Measurements from ENCODE around the gene LENEP.

LENEP gene

GRCh38 chr1:155022927-155023236, 29.5 kb downstream of the LENEP start:
- no peak for DNase-seq (ENCODE audit: low spot score in 2 of 2)
- Mint-ChIP-seq H3K36me3 (no peaks in the 10 kb centered on the region), H3K4me1 (peaks cover 14% of the 10 kb centered on the region), H3K27me3 (no peaks in the 10 kb centered on the region), H3K27ac (no peak overlapping the region), H3K4me3 (no peak overlapping the region), H3K9me3 (no peaks in the 10 kb centered on the region)
- no peak for ATAC-seq (ENCODE audit: low read depth)

GRCh38 chr1:155023627-155024026, 30.2 kb downstream of the LENEP start:
- ATAC-seq (ENCODE audit: low read depth) (no peak), DNase-seq (ENCODE audit: low spot score in 2 of 2) (no peak)
- no peaks in the 10 kb centered on the region for H3K27me3 Mint-ChIP-seq
- H3K9me3 Mint-ChIP-seq, result no peaks in the 10 kb centered on the region
- no peak overlapping the region for H3K4me3 Mint-ChIP-seq
- H3K27ac Mint-ChIP-seq, result no peak overlapping the region
- H3K4me1 Mint-ChIP-seq, result peaks cover 13% of the 10 kb centered on the region
- H3K36me3 Mint-ChIP-seq, result no peaks in the 10 kb centered on the region

GRCh38 chr1:155024315-155024714, 30.9 kb downstream of the LENEP start:
- Mint-ChIP-seq H3K27me3 (no peaks in the 10 kb centered on the region), H3K9me3 (no peaks in the 10 kb centered on the region), H3K36me3 (no peaks in the 10 kb centered on the region), H3K4me1 (peaks cover 15% of the 10 kb centered on the region), H3K4me3 (no peak overlapping the region), H3K27ac (no peak overlapping the region)
- ATAC-seq (ENCODE audit: low read depth) (no peak), DNase-seq (ENCODE audit: low spot score in 2 of 2) (no peak)

- H3K4me3 Mint-ChIP-seq, result no peak overlapping the region
- DNase-seq (ENCODE audit: low spot score in 2 of 2), result no peak
These were observed 32.8 kb downstream of the LENEP start for GRCh38 chr1:155026154-155026553.

GRCh38 chr1:155026588-155026987, 33.2 kb downstream of the LENEP start:
- Mint-ChIP-seq H3K27ac (no peak overlapping the region), H3K27me3 (no peaks in the 10 kb centered on the region), H3K36me3 (no peaks in the 10 kb centered on the region), H3K4me3 (no peak overlapping the region), H3K4me1 (peaks cover 4% of the 10 kb centered on the region), H3K9me3 (no peaks in the 10 kb centered on the region)
- DNase-seq (ENCODE audit: low spot score in 2 of 2), result no peak
- ATAC-seq (ENCODE audit: low read depth), result no peak

More at GRCh38 chr1:155026154-155026553, 32.8 kb downstream of the LENEP start:
- no peaks in the 10 kb centered on the region for H3K9me3 Mint-ChIP-seq
- H3K27me3 Mint-ChIP-seq, result no peaks in the 10 kb centered on the region
- no peaks in the 10 kb centered on the region for H3K36me3 Mint-ChIP-seq
- H3K27ac Mint-ChIP-seq, result no peak overlapping the region
- ATAC-seq (ENCODE audit: low read depth), result no peak
- H3K4me1 Mint-ChIP-seq, result peaks cover 8% of the 10 kb centered on the region

- Mint-ChIP-seq H3K27ac (no peak overlapping the region), H3K4me3 (no peak overlapping the region), H3K36me3 (no peaks in the 10 kb centered on the region), H3K27me3 (peaks cover 2% of the 10 kb centered on the region), H3K4me1 (peaks cover 3% of the 10 kb centered on the region), H3K9me3 (no peaks in the 10 kb centered on the region)
- ATAC-seq (ENCODE audit: low read depth) (no peak), DNase-seq (ENCODE audit: low spot score in 2 of 2) (no peak)
These were observed 36.3 kb downstream of the LENEP start for GRCh38 chr1:155029513-155030242.

GRCh38 chr1:155030243-155030795, 36.9 kb downstream of the LENEP start:
- peaks cover 3% of the 10 kb centered on the region for H3K4me1 Mint-ChIP-seq
- no peaks in the 10 kb centered on the region for H3K9me3 Mint-ChIP-seq
- H3K4me3 Mint-ChIP-seq, result no peak overlapping the region
- H3K27ac Mint-ChIP-seq, result no peak overlapping the region
- H3K36me3 Mint-ChIP-seq, result no peaks in the 10 kb centered on the region
- ATAC-seq (ENCODE audit: low read depth) (no peak), DNase-seq (ENCODE audit: low spot score in 2 of 2) (no peak)
- H3K27me3 Mint-ChIP-seq, result peaks cover 2% of the 10 kb centered on the region

GRCh38 chr1:155030899-155031298, 37.5 kb downstream of the LENEP start:
- peaks cover 3% of the 10 kb centered on the region for H3K4me1 Mint-ChIP-seq
- no peaks in the 10 kb centered on the region for H3K36me3 Mint-ChIP-seq
- no peaks in the 10 kb centered on the region for H3K9me3 Mint-ChIP-seq
- peaks cover 2% of the 10 kb centered on the region for H3K27me3 Mint-ChIP-seq
- no peak overlapping the region for H3K4me3 Mint-ChIP-seq
- H3K27ac Mint-ChIP-seq, result no peak overlapping the region
- DNase-seq (ENCODE audit: low spot score in 2 of 2) (no peak), ATAC-seq (ENCODE audit: low read depth) (no peak)

GRCh38 chr1:155032886-155033285, 39.5 kb downstream of the LENEP start:
- H3K4me1 Mint-ChIP-seq, result peaks cover 3% of the 10 kb centered on the region
- H3K27me3 Mint-ChIP-seq, result peaks cover 2% of the 10 kb centered on the region
- ATAC-seq (ENCODE audit: low read depth) (no peak), DNase-seq (ENCODE audit: low spot score in 2 of 2) (no peak)
- no peaks in the 10 kb centered on the region for H3K9me3 Mint-ChIP-seq
- H3K36me3 Mint-ChIP-seq, result no peaks in the 10 kb centered on the region
- H3K27ac Mint-ChIP-seq, result no peak overlapping the region
- H3K4me3 Mint-ChIP-seq, result no peak overlapping the region

- Mint-ChIP-seq H3K27ac (no peak within 1 kb of the TSS), H3K4me1 (peaks cover 4% of the 10 kb centered on the region), H3K9me3 (no peaks in the 10 kb centered on the region), H3K36me3 (no peaks in the 10 kb centered on the region), H3K4me3 (no peak within 1 kb of the TSS), H3K27me3 (peaks cover 5% of the 10 kb centered on the region)
- ATAC-seq (ENCODE audit: low read depth) (no peak), DNase-seq (ENCODE audit: low spot score in 2 of 2) (no peak)
These were observed 40.1 kb downstream of the LENEP start, which contains the start of the genes DCST1 and DCST2 for GRCh38 chr1:155033524-155033923. DCST1 (plus strand) TSS chr1:155033824; CDS start chr1:155034037, 213 bp downstream. DCST2 (minus strand) TSS chr1:155033781; CDS start chr1:155033701, 80 bp downstream.

GRCh38 chr1:155034318-155035208, 41.2 kb downstream of the LENEP start:
- DNase-seq (ENCODE audit: low spot score in 2 of 2) (no peak), ATAC-seq (ENCODE audit: low read depth) (no peak)
- Mint-ChIP-seq H3K4me3 (no peak overlapping the region), H3K27ac (no peak overlapping the region), H3K4me1 (peaks cover 3% of the 10 kb centered on the region), H3K36me3 (no peaks in the 10 kb centered on the region), H3K27me3 (peaks cover 7% of the 10 kb centered on the region), H3K9me3 (no peaks in the 10 kb centered on the region)

- H3K4me3 Mint-ChIP-seq, result no peak overlapping the region
- peaks cover 3% of the 10 kb centered on the region for H3K4me1 Mint-ChIP-seq
- H3K9me3 Mint-ChIP-seq, result no peaks in the 10 kb centered on the region
- no peaks in the 10 kb centered on the region for H3K36me3 Mint-ChIP-seq
- ATAC-seq (ENCODE audit: low read depth) (no peak), DNase-seq (ENCODE audit: low spot score in 2 of 2) (no peak)
- peaks cover 7% of the 10 kb centered on the region for H3K27me3 Mint-ChIP-seq
- H3K27ac Mint-ChIP-seq, result no peak overlapping the region
These were observed 42.5 kb downstream of the LENEP start for GRCh38 chr1:155035936-155036335.

GRCh38 chr1:155037043-155037442, 43.7 kb downstream of the LENEP start:
- Mint-ChIP-seq H3K4me3 (no peak overlapping the region), H3K36me3 (no peaks in the 10 kb centered on the region), H3K27ac (no peak overlapping the region), H3K4me1 (peaks cover 3% of the 10 kb centered on the region), H3K9me3 (no peaks in the 10 kb centered on the region), H3K27me3 (peaks cover 7% of the 10 kb centered on the region)
- DNase-seq (ENCODE audit: low spot score in 2 of 2) (no peak), ATAC-seq (ENCODE audit: low read depth) (no peak)

GRCh38 chr1:155037851-155038441, 44.6 kb downstream of the LENEP start:
- Mint-ChIP-seq H3K4me1 (peaks cover 3% of the 10 kb centered on the region), H3K36me3 (no peaks in the 10 kb centered on the region), H3K27ac (no peak overlapping the region), H3K4me3 (no peak overlapping the region), H3K27me3 (peaks cover 9% of the 10 kb centered on the region), H3K9me3 (no peaks in the 10 kb centered on the region)
- ATAC-seq (ENCODE audit: low read depth) (no peak), DNase-seq (ENCODE audit: low spot score in 2 of 2) (no peak)
